HL-60 (cell line): ENCODE results near the gene MS4A2.

Experiments used
- DNase-seq, 2 experiments: peaks; one replicate each; pipeline ENCODE4 v3.0.0-alpha.2; 2010 to 2020; ENCODE audit warnings: low read depth in 1 of 2, low spot score in 1 of 2
- H3K27ac ChIP-seq: fragments of 250-450 bp; sonication (Bioruptor Pico); replicated peaks from 2 replicates; pipeline ENCODE4 v1.5.1; 2020; ENCODE audit warnings: mild to moderate bottlenecking, moderate library complexity
- H3K27me3 ChIP-seq: fragments of 250-450 bp; sonication (Bioruptor Pico); 2 replicates; pipeline ENCODE4 v1.5.1; 2021; ENCODE audit warnings: mild to moderate bottlenecking, moderate library complexity; ENCODE audit not compliant: insufficient read depth, poor library complexity, severe bottlenecking
- H3K4me3 ChIP-seq: replicated peaks from 2 replicates; pipeline ENCODE4 v1.5.1; 2011; ENCODE audit warnings: mild to moderate bottlenecking, control low read depth, low read length; ENCODE audit not compliant: insufficient read depth
- GABPA ChIP-seq: IDR thresholded peaks from 2 replicates; pipeline ENCODE4 v1.6.1; 2012; ENCODE audit warnings: low read depth
- POLR2AphosphoS5 ChIP-seq: IDR thresholded peaks from 2 replicates; pipeline ENCODE4 v1.6.1; 2012; ENCODE audit warnings: low read depth
- REST ChIP-seq: IDR thresholded peaks from 2 replicates; pipeline ENCODE4 v1.6.1; 2012; ENCODE audit warnings: low read depth; ENCODE audit not compliant: insufficient replicate concordance
- SPI1 ChIP-seq: IDR thresholded peaks from 2 replicates; pipeline ENCODE4 v1.6.1; 2012; ENCODE audit warnings: low read depth, mild to moderate bottlenecking, borderline replicate concordance
- TF ChIP-seq, protein P1 (sequence below): IDR thresholded peaks from one replicate; pipeline ENCODE4 v1.5.1; 2011; ENCODE audit warnings: low read length, control low read depth, inconsistent platforms; ENCODE audit not compliant: insufficient read depth

The MS4A2 gene

GRCh38 chr11:60124802-60125432, 36.5 kb downstream of the MS4A2 start:
- DNase-seq = no peak
- H3K4me3 ChIP-seq = no peak overlapping the region
- no peak overlapping the region for H3K27ac ChIP-seq
- TF ChIP-seq SPI1 = no peak
- TF ChIP-seq GABPA = no peak
- TF ChIP-seq REST = no peak
- TF ChIP-seq, protein P1, sequence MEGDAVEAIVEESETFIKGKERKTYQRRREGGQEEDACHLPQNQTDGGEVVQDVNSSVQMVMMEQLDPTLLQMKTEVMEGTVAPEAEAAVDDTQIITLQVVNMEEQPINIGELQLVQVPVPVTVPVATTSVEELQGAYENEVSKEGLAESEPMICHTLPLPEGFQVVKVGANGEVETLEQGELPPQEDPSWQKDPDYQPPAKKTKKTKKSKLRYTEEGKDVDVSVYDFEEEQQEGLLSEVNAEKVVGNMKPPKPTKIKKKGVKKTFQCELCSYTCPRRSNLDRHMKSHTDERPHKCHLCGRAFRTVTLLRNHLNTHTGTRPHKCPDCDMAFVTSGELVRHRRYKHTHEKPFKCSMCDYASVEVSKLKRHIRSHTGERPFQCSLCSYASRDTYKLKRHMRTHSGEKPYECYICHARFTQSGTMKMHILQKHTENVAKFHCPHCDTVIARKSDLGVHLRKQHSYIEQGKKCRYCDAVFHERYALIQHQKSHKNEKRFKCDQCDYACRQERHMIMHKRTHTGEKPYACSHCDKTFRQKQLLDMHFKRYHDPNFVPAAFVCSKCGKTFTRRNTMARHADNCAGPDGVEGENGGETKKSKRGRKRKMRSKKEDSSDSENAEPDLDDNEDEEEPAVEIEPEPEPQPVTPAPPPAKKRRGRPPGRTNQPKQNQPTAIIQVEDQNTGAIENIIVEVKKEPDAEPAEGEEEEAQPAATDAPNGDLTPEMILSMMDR = no peak
- no peak for TF ChIP-seq POLR2AphosphoS5
- no peaks in the 10 kb centered on the region for H3K27me3 ChIP-seq

- H3K4me3 ChIP-seq = no peak overlapping the region
- TF ChIP-seq REST (no peak), SPI1 (no peak), POLR2AphosphoS5 (no peak), GABPA (no peak)
- TF ChIP-seq, protein P1 = no peak
- no peaks in the 10 kb centered on the region for H3K27me3 ChIP-seq
- DNase-seq = no peak
- H3K27ac ChIP-seq = no peak overlapping the region
Measured at GRCh38 chr11:60125956-60126585, 37.6 kb downstream of the MS4A2 start.

- no peak for TF ChIP-seq REST
- no peak for TF ChIP-seq GABPA
- TF ChIP-seq, protein P1 = no peak
- TF ChIP-seq POLR2AphosphoS5 = no peak
- peak in 1 of 2 experiments; percentile 16 for DNase-seq
- H3K27ac ChIP-seq = peak overlapping the region; percentile 22
Measured at GRCh38 chr11:60127311-60127811, 38.9 kb downstream of the MS4A2 start.

More at GRCh38 chr11:60127311-60127811, 38.9 kb downstream of the MS4A2 start:
- Histone ChIP-seq H3K4me3 (no peak overlapping the region), H3K27me3 (no peaks in the 10 kb centered on the region)
